Neural progenitor cell (in vitro differentiated cells): ENCODE measurements around the gene PEX5L. TPM values are rescaled to one million over a fixed set of nuclear protein-coding genes. Genes with fewer than 3 reads are reported as not detected.

Experiments
- DNase-seq: peaks from one replicate; pipeline ENCODE4 v3.0.0-alpha.2; 2016; ENCODE audit warnings: low spot score
- H2AFZ ChIP-seq: fragments of 200-600 bp; sonication (generic); replicated peaks from 2 replicates; pipeline ENCODE4 v1.6.1; 2016; ENCODE audit warnings: antibody characterized with exemption
- H3F3A ChIP-seq: fragments of 200-600 bp; sonication (generic); 2 replicates; pipeline ENCODE4 v1.6.1; 2016; ENCODE audit warnings: antibody characterized with exemption, low read depth
- H3K27ac ChIP-seq: fragments of 200-600 bp; sonication (generic); 2 replicates; pipeline ENCODE4 v1.5.1; 2016; ENCODE audit warnings: mild to moderate bottlenecking
- H3K27me3 ChIP-seq: fragments of 200-600 bp; sonication (generic); 2 replicates; pipeline ENCODE4 v1.6.1; 2016; ENCODE audit warnings: mild to moderate bottlenecking, moderate library complexity
- H3K36me3 ChIP-seq: fragments of 200-600 bp; sonication (generic); 2 replicates; pipeline ENCODE4 v1.5.1; 2016
- H3K4me1 ChIP-seq: fragments of 200-600 bp; sonication (generic); 2 replicates; pipeline ENCODE4 v1.6.1; 2016; ENCODE audit warnings: mixed run types
- H3K4me2 ChIP-seq: fragments of 200-600 bp; sonication (generic); 2 replicates; pipeline ENCODE4 v1.6.1; 2016
- H3K4me3 ChIP-seq: fragments of 200-600 bp; sonication (generic); 2 replicates; pipeline ENCODE4 v1.5.1; 2016
- H3K79me2 ChIP-seq: fragments of 200-600 bp; sonication (generic); 2 replicates; pipeline ENCODE4 v1.6.1; 2016; ENCODE audit warnings: low read depth
- H3K9ac ChIP-seq: fragments of 200-600 bp; sonication (generic); 2 replicates; pipeline ENCODE4 v1.6.1; 2016
- H3K9me3 ChIP-seq: fragments of 200-600 bp; sonication (generic); 2 replicates; pipeline ENCODE4 v1.5.1; 2016; ENCODE audit warnings: low read depth
- H4K20me1 ChIP-seq: fragments of 200-600 bp; sonication (generic); 2 replicates; pipeline ENCODE4 v1.6.1; 2016; ENCODE audit warnings: low read depth
- H3K27ac Mint-ChIP-seq: 3 replicates; pipeline ENCODE4 v1.8.0; 2021; ENCODE audit warnings: mixed read lengths
- H3K27me3 Mint-ChIP-seq: 2 replicates; pipeline ENCODE4 v1.8.0; 2022; ENCODE audit warnings: low read depth, mild to moderate bottlenecking, inconsistent platforms, moderate library complexity, mixed read lengths; ENCODE audit not compliant: insufficient read depth
- H3K36me3 Mint-ChIP-seq: 3 replicates; pipeline ENCODE4 v1.8.0; 2021; ENCODE audit warnings: mixed read lengths
- H3K4me1 Mint-ChIP-seq: 3 replicates; pipeline ENCODE4 v1.8.0; 2021; ENCODE audit warnings: mixed read lengths
- H3K4me3 Mint-ChIP-seq: 3 replicates; pipeline ENCODE4 v1.8.0; 2021; ENCODE audit warnings: mild to moderate bottlenecking, moderate library complexity, mixed read lengths
- H3K9me3 Mint-ChIP-seq: 3 replicates; pipeline ENCODE4 v1.8.0; 2020; ENCODE audit warnings: mixed read lengths
- EZH2 ChIP-seq: fragments of 200-600 bp; sonication (generic); IDR thresholded peaks from 2 replicates; pipeline ENCODE4 v1.6.1; 2017; ENCODE audit warnings: antibody characterized with exemption, mild to moderate bottlenecking, moderate library complexity
- EZH2phosphoT487 ChIP-seq: fragments of 200-600 bp; sonication (generic); IDR thresholded peaks from 2 replicates; pipeline ENCODE4 v1.6.1; 2017; ENCODE audit warnings: antibody characterized with exemption
- total RNA-seq: library from RNA; depleted of rRNA; stranded (reverse); fragments of >200 nt; gene quantifications from 2 replicates; pipeline ENCODE4 v1.2.3, GENCODE V29; 2015; ENCODE audit warnings: low replicate concordance
- TF ChIP-seq, protein P1 (sequence below): fragments of 200-600 bp; sonication (generic); IDR thresholded peaks from 2 replicates; pipeline ENCODE4 v1.5.1; 2017; ENCODE audit warnings: antibody characterized with exemption, mild to moderate bottlenecking

PEX5L gene
- total RNA-seq, 1 donor from 2014 or later, result 0.90 TPM

DNA sequence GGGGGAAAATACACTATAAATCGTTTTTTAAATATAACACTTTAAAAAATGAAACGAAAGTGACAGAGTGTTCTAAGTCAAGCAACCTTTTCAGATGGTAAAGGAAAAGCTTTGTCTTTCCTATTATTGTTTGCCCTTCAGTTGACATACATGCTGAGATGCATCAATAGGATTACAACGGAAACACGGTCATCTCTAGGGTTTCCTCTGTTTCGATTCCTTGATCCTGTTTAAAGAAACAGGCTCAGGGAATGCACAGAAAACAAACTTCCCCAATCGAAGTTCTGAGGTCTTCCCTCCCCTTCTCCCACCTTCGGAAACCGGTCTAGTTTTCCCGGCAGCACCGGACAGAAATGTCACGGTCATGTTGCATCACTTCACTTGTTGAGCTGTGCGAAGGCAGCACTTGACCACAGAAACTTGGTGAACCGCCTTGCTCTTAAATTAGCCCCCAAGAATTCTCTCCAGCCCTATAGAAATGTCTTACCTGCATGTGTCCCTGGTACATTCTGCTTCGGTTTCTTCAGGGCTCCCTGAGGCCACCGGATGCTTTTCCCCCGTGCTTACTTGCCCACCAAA, 556 bp downstream of the PEX5L start:
- peak; percentile 49 for DNase-seq
- H3K27ac ChIP-seq, result no peak overlapping the region
- H3K4me3 ChIP-seq, result peak overlapping the region; percentile 57
- H4K20me1 ChIP-seq, result peaks cover 11% of the 10 kb centered on the region
- H3K9me3 Mint-ChIP-seq, result no peaks in the 10 kb centered on the region
- no peak overlapping the region for H3K9ac ChIP-seq
- H2AFZ ChIP-seq, result no peak overlapping the region
- peak overlapping the region; percentile 76 for H3K4me2 ChIP-seq
- H3K4me3 Mint-ChIP-seq, result peak overlapping the region; percentile 92
- no peaks in the 10 kb centered on the region for H3K9me3 ChIP-seq
- H3K79me2 ChIP-seq, result no peaks in the 10 kb centered on the region
- H3K27me3 ChIP-seq, result peaks cover 78% of the 10 kb centered on the region
- H3K36me3 Mint-ChIP-seq, result no peaks in the 10 kb centered on the region
- no peak for TF ChIP-seq EZH2phosphoT487
- TF ChIP-seq, protein P1, sequence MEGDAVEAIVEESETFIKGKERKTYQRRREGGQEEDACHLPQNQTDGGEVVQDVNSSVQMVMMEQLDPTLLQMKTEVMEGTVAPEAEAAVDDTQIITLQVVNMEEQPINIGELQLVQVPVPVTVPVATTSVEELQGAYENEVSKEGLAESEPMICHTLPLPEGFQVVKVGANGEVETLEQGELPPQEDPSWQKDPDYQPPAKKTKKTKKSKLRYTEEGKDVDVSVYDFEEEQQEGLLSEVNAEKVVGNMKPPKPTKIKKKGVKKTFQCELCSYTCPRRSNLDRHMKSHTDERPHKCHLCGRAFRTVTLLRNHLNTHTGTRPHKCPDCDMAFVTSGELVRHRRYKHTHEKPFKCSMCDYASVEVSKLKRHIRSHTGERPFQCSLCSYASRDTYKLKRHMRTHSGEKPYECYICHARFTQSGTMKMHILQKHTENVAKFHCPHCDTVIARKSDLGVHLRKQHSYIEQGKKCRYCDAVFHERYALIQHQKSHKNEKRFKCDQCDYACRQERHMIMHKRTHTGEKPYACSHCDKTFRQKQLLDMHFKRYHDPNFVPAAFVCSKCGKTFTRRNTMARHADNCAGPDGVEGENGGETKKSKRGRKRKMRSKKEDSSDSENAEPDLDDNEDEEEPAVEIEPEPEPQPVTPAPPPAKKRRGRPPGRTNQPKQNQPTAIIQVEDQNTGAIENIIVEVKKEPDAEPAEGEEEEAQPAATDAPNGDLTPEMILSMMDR, result no peak
- TF ChIP-seq EZH2, result peak; percentile 40
- peaks cover 27% of the 10 kb centered on the region for H3K27me3 Mint-ChIP-seq
- no peak overlapping the region for H3K27ac Mint-ChIP-seq
- peaks cover 22% of the 10 kb centered on the region for H3F3A ChIP-seq
- H3K36me3 ChIP-seq, result no peaks in the 10 kb centered on the region
- H3K4me1 ChIP-seq, result peaks cover 8% of the 10 kb centered on the region
- peaks cover 12% of the 10 kb centered on the region for H3K4me1 Mint-ChIP-seq

DNA sequence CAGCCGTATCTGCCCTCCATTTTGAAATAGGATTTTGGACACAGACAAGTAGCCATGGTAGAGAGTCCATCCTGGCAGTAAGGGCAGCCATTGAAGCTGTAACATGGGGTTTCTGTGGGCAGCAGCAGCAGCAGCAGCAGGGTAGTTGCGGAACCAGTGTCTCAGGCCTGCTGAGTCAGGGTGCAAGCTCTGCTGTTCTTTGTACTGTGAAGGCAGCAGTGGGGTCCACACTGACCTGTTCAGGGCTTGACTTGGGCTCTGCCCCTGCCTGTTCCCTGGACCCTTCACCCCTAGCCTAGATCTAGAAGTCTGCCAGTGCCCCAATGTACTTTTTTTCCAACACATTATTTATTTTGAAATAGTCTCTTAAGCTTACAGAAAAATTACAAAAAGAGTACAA, 9.7 kb downstream of the PEX5L start:
- Mint-ChIP-seq H3K36me3 (no peaks in the 10 kb centered on the region), H3K27ac (no peak overlapping the region)
- H3K79me2 ChIP-seq, result no peaks in the 10 kb centered on the region

DNA sequence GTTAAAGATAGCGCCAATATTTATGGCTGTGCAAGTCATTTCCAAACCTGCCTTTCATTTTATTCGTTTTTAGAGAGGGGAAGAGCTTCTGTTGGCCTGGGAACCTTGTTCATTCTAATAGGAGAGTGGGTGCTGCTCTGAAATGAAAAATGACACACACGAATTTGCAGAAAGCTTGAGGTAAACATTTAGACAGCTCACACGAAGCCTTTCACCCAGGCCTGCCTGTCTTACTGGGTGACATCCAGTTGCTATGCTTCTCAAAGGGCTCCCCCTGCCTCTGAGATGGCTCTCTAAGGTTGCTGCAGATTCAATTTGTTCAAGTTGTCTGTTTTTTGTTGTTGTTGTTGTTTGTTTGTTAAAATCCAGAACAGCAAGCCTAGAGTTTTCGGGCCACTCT, 18.2 kb downstream of the PEX5L start:
- H3K27me3 Mint-ChIP-seq, result no peaks in the 10 kb centered on the region
- H4K20me1 ChIP-seq, result no peaks in the 10 kb centered on the region
- H3K36me3 ChIP-seq, result no peaks in the 10 kb centered on the region
- H2AFZ ChIP-seq, result no peak overlapping the region
- H3K27me3 ChIP-seq, result no peaks in the 10 kb centered on the region
- H3K4me1 ChIP-seq, result no peaks in the 10 kb centered on the region
- no peaks in the 10 kb centered on the region for H3K9me3 Mint-ChIP-seq
- H3K79me2 ChIP-seq, result no peaks in the 10 kb centered on the region
- H3K4me3 ChIP-seq, result no peak overlapping the region
- no peaks in the 10 kb centered on the region for H3F3A ChIP-seq
- H3K27ac ChIP-seq, result no peak overlapping the region
- TF ChIP-seq, protein P1, result peak; percentile 42
- TF ChIP-seq EZH2phosphoT487, result no peak
- H3K4me3 Mint-ChIP-seq, result no peak overlapping the region
- H3K36me3 Mint-ChIP-seq, result no peaks in the 10 kb centered on the region
- H3K9me3 ChIP-seq, result no peaks in the 10 kb centered on the region
- H3K27ac Mint-ChIP-seq, result no peak overlapping the region
- no peak overlapping the region for H3K4me2 ChIP-seq
- no peak overlapping the region for H3K9ac ChIP-seq
- no peaks in the 10 kb centered on the region for H3K4me1 Mint-ChIP-seq
- DNase-seq, result peak; percentile 48

More for the DNA sequence above, 9.7 kb downstream of the PEX5L start:
- Histone ChIP-seq H2AFZ (peak overlapping the region; percentile 68), H3K9ac (no peak overlapping the region), H3K9me3 (no peaks in the 10 kb centered on the region), H3F3A (no peaks in the 10 kb centered on the region), H3K4me1 (no peaks in the 10 kb centered on the region), H3K27me3 (peaks cover under 1% of the 10 kb centered on the region), H3K4me3 (no peak overlapping the region), H4K20me1 (no peaks in the 10 kb centered on the region), H3K4me2 (no peak overlapping the region), H3K27ac (no peak overlapping the region), H3K36me3 (no peaks in the 10 kb centered on the region)
- DNase-seq, result no peak
- H3K9me3 Mint-ChIP-seq, result no peaks in the 10 kb centered on the region
- no peak overlapping the region for H3K4me3 Mint-ChIP-seq
- no peaks in the 10 kb centered on the region for H3K27me3 Mint-ChIP-seq
- no peaks in the 10 kb centered on the region for H3K4me1 Mint-ChIP-seq
- no peak for TF ChIP-seq EZH2
- TF ChIP-seq EZH2phosphoT487, result no peak
- TF ChIP-seq, protein P1, result no peak
